Testis (tissue), 3 donors: ENCODE measurements around the gene HORMAD2. TPM values are rescaled to one million over a fixed set of nuclear protein-coding genes. Genes with fewer than 3 reads are reported as not detected.

Source experiments
- DNase-seq: peaks from one replicate; pipeline ENCODE4 v3.0.0-alpha.2; 2019
- H3K27ac ChIP-seq, 2 donors: fragments of 200-600 bp; sonication (generic); one replicate each; pipeline ENCODE4 v1.5.1; 2019
- H3K27me3 ChIP-seq: fragments of 200-600 bp; sonication (generic); one replicate; pipeline ENCODE4 v1.5.1; 2019
- H3K36me3 ChIP-seq: fragments of 200-600 bp; sonication (generic); one replicate; pipeline ENCODE4 v1.5.1; 2017; ENCODE audit warnings: low read depth; ENCODE audit errors: missing control alignments
- H3K4me1 ChIP-seq: fragments of 200-600 bp; sonication (generic); one replicate; pipeline ENCODE4 v1.5.1; 2019
- H3K4me3 ChIP-seq, 2 donors: fragments of 200-600 bp; sonication (generic); one replicate each; pipeline ENCODE4 v1.5.1; 2017 to 2019
- H3K9me3 ChIP-seq: fragments of 200-600 bp; sonication (generic); one replicate; pipeline ENCODE4 v1.5.1; 2017
- POLR2A ChIP-seq: fragments of 450-650 bp; IDR thresholded peaks from one replicate; pipeline ENCODE4 v1.6.1; 2017; ENCODE audit warnings: antibody characterized with exemption, mild to moderate bottlenecking, moderate library complexity
- WGBS, 2 donors: methylation state at CpG; one replicate each; pipeline ENCODE4 v1.1.5; 2018; 5-methylcytosine and 5-hydroxymethylcytosine counted together
- intact Hi-C: fragments of 100-400 bp; cut with DNase I; formaldehyde crosslinking; loops from one replicate; pipeline ENCODE4 v1.15.1; 2023; ENCODE audit warnings: low total_unique reads
- polyA plus RNA-seq: library from polyadenylated mRNA; stranded (reverse); fragments of 350-450 nt; fragmentation: Illumina TruSeq; extraction: RNeasy Lipid Tissue Mini Kit (QIAGEN cat#74804); gene quantifications from one replicate; pipeline ENCODE4 v1.2.3, GENCODE V29; 2014; ENCODE audit warnings: low read depth, low replicate concordance; ENCODE audit not compliant: insufficient read depth
- total RNA-seq, 2 donors: library from RNA; depleted of rRNA; stranded (reverse); fragments of >200 nt; gene quantifications; one replicate each; pipeline ENCODE4 v1.2.3, GENCODE V29; 2016
- TF ChIP-seq, protein P1 (sequence below), 3 experiments: fragments of 450-650 bp in 2 of 3; fragments of 200-600 bp in 1 of 3; sonication (generic) in 1 of 3; IDR thresholded peaks; one replicate each; pipeline ENCODE4 v1.5.1; 2016 to 2019; ENCODE audit warnings: antibody characterized with exemption in 3 of 3, mild to moderate bottlenecking in 2 of 3, moderate library complexity in 1 of 3

The HORMAD2 gene
- total and polyA plus RNA-seq, 3 donors from 2014 or later = 14.7 to 45.2 (median 24.2) TPM

DNA sequence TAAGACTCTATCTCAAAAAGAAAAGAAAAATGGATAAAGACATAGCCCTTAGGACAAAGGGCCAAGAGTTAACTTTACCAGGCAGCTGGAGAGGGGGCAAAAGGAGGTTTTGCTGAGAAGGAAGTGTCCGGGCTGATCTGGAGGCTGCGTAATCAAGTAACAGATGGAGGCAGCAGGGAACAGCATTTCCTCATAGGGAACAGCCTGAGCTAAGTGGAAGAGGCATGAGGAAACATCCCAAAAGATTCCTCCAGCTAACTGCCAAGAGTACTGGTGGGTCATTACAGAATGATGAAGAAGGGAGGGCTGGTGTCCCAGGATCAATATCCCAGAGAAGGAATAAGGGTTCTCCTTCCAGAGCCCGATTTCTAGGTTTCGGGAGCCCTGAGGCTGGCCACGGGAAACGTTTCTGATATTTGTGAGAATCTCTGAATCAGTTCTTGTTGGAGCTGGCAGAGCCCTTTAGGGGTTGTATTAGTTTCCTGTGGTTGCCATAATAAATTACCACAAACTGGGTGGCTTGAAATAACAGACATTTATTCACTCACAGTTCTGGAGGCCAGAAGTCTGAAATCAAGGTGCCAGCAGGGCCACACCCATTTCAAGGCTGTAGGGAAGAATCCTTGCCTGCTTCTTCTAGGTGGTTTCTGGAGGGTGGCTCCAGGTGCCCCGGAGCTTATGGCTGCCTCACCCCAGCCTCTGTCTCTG is 145.1 kb downstream of the HORMAD2 start:
- H3K27me3 ChIP-seq = no peaks in the 10 kb centered on the region
- WGBS, 2 donors = 86 to 88% methylated on average over 7 of the region's 7 CpGs
- no peak overlapping the region for H3K27ac ChIP-seq
- DNase-seq = no peak
- H3K4me1 ChIP-seq = peaks cover 9% of the 10 kb centered on the region
- H3K9me3 ChIP-seq = no peaks in the 10 kb centered on the region
- H3K36me3 ChIP-seq = no peaks in the 10 kb centered on the region
- TF ChIP-seq, protein P1, sequence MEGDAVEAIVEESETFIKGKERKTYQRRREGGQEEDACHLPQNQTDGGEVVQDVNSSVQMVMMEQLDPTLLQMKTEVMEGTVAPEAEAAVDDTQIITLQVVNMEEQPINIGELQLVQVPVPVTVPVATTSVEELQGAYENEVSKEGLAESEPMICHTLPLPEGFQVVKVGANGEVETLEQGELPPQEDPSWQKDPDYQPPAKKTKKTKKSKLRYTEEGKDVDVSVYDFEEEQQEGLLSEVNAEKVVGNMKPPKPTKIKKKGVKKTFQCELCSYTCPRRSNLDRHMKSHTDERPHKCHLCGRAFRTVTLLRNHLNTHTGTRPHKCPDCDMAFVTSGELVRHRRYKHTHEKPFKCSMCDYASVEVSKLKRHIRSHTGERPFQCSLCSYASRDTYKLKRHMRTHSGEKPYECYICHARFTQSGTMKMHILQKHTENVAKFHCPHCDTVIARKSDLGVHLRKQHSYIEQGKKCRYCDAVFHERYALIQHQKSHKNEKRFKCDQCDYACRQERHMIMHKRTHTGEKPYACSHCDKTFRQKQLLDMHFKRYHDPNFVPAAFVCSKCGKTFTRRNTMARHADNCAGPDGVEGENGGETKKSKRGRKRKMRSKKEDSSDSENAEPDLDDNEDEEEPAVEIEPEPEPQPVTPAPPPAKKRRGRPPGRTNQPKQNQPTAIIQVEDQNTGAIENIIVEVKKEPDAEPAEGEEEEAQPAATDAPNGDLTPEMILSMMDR (IDR thresholded peaks at IDR 0.05) = no peak
- TF ChIP-seq POLR2A = no peak
- H3K4me3 ChIP-seq = no peak overlapping the region
- intact Hi-C loops = no loop called here

DNA sequence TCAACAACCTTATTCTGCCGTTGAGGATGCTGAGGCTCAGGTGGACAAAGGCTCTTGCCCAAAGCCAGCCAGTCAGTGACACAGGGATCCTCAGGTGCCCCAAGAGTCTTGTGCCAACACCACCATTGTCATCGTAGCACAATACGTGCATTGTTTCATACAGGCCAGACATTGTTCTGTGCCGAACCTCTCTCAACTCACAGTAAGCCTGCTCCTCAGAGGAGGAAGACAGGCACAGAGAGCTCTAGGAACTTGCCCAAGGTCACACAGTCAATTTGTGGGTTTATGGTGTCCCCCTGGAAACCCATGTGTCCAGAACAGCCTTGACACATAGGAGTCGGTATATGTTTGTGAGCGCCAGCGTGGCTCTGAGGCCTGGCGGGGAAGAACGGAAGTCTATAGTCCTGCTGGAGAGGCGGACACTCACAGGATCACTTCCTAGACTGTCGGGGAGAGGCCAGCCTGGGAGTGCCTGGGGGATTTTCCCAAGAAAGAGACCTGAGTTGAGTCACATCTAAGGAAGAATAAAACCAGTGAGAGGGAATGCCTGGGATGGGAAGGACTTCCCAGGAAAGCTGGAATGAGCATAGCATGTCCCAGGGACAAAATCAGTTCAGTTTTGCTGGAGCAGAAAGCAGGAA is 146.0 kb downstream of the HORMAD2 start:
- DNase-seq = no peak
- no peak overlapping the region for H3K27ac ChIP-seq
- no peak overlapping the region for H3K4me3 ChIP-seq
- H3K4me1 ChIP-seq = peaks cover 9% of the 10 kb centered on the region
- no peaks in the 10 kb centered on the region for H3K36me3 ChIP-seq
- TF ChIP-seq POLR2A = no peak
- TF ChIP-seq, protein P1 (IDR thresholded peaks at IDR 0.05) = no peak
- WGBS, 2 donors = 74 to 75% methylated on average over 10 to 11 of the region's 11 CpGs
- H3K9me3 ChIP-seq = no peaks in the 10 kb centered on the region
- intact Hi-C loops = no loop called here
- no peaks in the 10 kb centered on the region for H3K27me3 ChIP-seq

Other genes with a start within 250 kb of the HORMAD2 start
- 10 to 100 TPM; 91.5 to 93.8 TPM for gene ASCC2, start 242.2 kb upstream of the HORMAD2 start, total RNA-seq
- 108 TPM for gene ASCC2, start 242.2 kb upstream of the HORMAD2 start, polyA plus RNA-seq
- gene MTMR3, start 197.3 kb upstream of the HORMAD2 start, total RNA-seq = 100 to 1,000 TPM; 130 to 137 TPM
- 75.2 TPM for gene MTMR3, start 197.3 kb upstream of the HORMAD2 start, polyA plus RNA-seq
- 1 to 10 TPM in 1 of 2 donors, under 1 TPM in 1; 0.08 to 1.4 TPM for gene LIF, start 166.3 kb downstream of the HORMAD2 start, total RNA-seq
- 1.4 TPM for gene LIF, start 166.3 kb downstream of the HORMAD2 start, polyA plus RNA-seq
- 1 to 10 TPM in 1 of 2 donors, not detected in 1; 1.6 TPM for gene OSM, start 186.4 kb downstream of the HORMAD2 start, total RNA-seq
- gene OSM, start 186.4 kb downstream of the HORMAD2 start, polyA plus RNA-seq = 0.69 TPM
- 10 to 100 TPM; 36.7 to 71.4 TPM for gene CASTOR1, start 209.0 kb downstream of the HORMAD2 start, total RNA-seq
- gene CASTOR1, start 209.0 kb downstream of the HORMAD2 start, polyA plus RNA-seq = 32.8 TPM
- 10 to 100 TPM; 48.4 to 79.1 TPM for gene TBC1D10A, start 246.5 kb downstream of the HORMAD2 start, total RNA-seq
- gene TBC1D10A, start 246.5 kb downstream of the HORMAD2 start, polyA plus RNA-seq = 51.0 TPM